ENCODE results near the gene WDR90.

Gene WDR90

GRCh38 chr16:662597-662996 lies 13.4 kb downstream of the WDR90 start:
- Histone ChIP-seq H3K9me3 (ENCODE audit: severe bottlenecking) (no peaks in the 10 kb centered on the region), H3K4me3 (ENCODE audit: low read depth, low read length) (no peak overlapping the region), H3K27me3 (ENCODE audit: insufficient read depth, low read depth, severe bottlenecking) (no peaks in the 10 kb centered on the region), H3K27ac (no peak overlapping the region), H3K36me3 (peaks cover 61% of the 10 kb centered on the region)
- no peak for DNase-seq
- TF ChIP-seq CTCF (IDR thresholded peaks at IDR 0.05; ENCODE audit: low read depth, low read length): no peak

- Histone ChIP-seq H3K27ac (no peak overlapping the region), H3K27me3 (ENCODE audit: insufficient read depth, low read depth, severe bottlenecking) (no peaks in the 10 kb centered on the region), H3K9me3 (ENCODE audit: severe bottlenecking) (no peaks in the 10 kb centered on the region), H3K36me3 (peaks cover 59% of the 10 kb centered on the region), H3K4me3 (ENCODE audit: low read depth, low read length) (no peak overlapping the region)
- TF ChIP-seq CTCF (IDR thresholded peaks at IDR 0.05; ENCODE audit: low read depth, low read length): no peak
- DNase-seq: no peak
These were observed 17.4 kb downstream of the WDR90 start for GRCh38 chr16:666572-666971.

- Histone ChIP-seq H3K27ac (peak overlapping the region; percentile 88), H3K9me3 (ENCODE audit: severe bottlenecking) (no peaks in the 10 kb centered on the region), H3K27me3 (ENCODE audit: insufficient read depth, low read depth, severe bottlenecking) (no peaks in the 10 kb centered on the region), H3K4me3 (ENCODE audit: low read depth, low read length) (no peak overlapping the region), H3K36me3 (peaks cover 57% of the 10 kb centered on the region)
- DNase-seq: no peak
- no peak for TF ChIP-seq CTCF (IDR thresholded peaks at IDR 0.05; ENCODE audit: low read depth, low read length)
These were observed 18.1 kb downstream of the WDR90 start for GRCh38 chr16:667113-667779.

GRCh38 chr16:667780-668518 lies 18.8 kb downstream of the WDR90 start, which contains the start of gene RHOT2:
Gene RHOT2 (plus strand): TSS chr16:668132. CDS start chr16:668200, 68 bp downstream.
- DNase-seq: peak; percentile 94
- no peaks in the 10 kb centered on the region for H3K9me3 ChIP-seq (ENCODE audit: severe bottlenecking)
- H3K36me3 ChIP-seq: peaks cover 57% of the 10 kb centered on the region
- H3K27ac ChIP-seq: peak within 1 kb of the TSS; percentile 88
- H3K27me3 ChIP-seq (ENCODE audit: insufficient read depth, low read depth, severe bottlenecking): no peaks in the 10 kb centered on the region
- peak; percentile 86 for TF ChIP-seq CTCF (IDR thresholded peaks at IDR 0.05; ENCODE audit: low read depth, low read length)
- peak within 1 kb of the TSS; percentile 84 for H3K4me3 ChIP-seq (ENCODE audit: low read depth, low read length)

- peak overlapping the region; percentile 84 for H3K4me3 ChIP-seq (ENCODE audit: low read depth, low read length)
- H3K9me3 ChIP-seq (ENCODE audit: severe bottlenecking): no peaks in the 10 kb centered on the region
- peaks cover 63% of the 10 kb centered on the region for H3K36me3 ChIP-seq
- no peaks in the 10 kb centered on the region for H3K27me3 ChIP-seq (ENCODE audit: insufficient read depth, low read depth, severe bottlenecking)
- H3K27ac ChIP-seq: peak overlapping the region; percentile 88
- peak; percentile 74 for DNase-seq
- TF ChIP-seq CTCF (IDR thresholded peaks at IDR 0.05; ENCODE audit: low read depth, low read length): no peak
These were observed 19.5 kb downstream of the WDR90 start for GRCh38 chr16:668519-669171.
